Measurements from ENCODE around the gene SPANXN2.
"Not testable (repeated sequence)": the region's sequence is repeated elsewhere in the genome, so short reads cannot be mapped to it uniquely, and the experiment has no call there.

DNA sequence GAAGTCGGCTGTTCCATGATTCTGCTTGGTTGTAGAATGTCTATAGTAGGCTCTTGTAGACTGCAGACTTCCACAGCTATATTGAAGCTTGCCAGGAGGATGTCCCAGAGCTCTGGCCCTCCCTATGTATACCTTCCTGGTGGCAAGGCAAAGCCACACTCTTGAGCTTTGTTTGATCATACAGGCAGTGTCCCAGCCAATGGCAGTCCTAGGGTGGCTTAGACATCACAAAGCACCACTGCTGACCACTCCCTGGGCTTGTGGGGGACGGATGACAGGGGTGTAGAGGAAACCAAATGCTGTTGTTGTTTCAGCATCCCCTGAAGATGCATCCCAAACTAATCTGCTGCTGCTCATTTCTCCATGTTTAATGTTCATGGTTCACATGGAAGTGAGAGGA lies at the start of gene SPANXN2:
- TF ChIP-seq POLR2A (IDR thresholded peaks at IDR 0.05), result not testable (repeated sequence)
- TF ChIP-seq, protein P1, sequence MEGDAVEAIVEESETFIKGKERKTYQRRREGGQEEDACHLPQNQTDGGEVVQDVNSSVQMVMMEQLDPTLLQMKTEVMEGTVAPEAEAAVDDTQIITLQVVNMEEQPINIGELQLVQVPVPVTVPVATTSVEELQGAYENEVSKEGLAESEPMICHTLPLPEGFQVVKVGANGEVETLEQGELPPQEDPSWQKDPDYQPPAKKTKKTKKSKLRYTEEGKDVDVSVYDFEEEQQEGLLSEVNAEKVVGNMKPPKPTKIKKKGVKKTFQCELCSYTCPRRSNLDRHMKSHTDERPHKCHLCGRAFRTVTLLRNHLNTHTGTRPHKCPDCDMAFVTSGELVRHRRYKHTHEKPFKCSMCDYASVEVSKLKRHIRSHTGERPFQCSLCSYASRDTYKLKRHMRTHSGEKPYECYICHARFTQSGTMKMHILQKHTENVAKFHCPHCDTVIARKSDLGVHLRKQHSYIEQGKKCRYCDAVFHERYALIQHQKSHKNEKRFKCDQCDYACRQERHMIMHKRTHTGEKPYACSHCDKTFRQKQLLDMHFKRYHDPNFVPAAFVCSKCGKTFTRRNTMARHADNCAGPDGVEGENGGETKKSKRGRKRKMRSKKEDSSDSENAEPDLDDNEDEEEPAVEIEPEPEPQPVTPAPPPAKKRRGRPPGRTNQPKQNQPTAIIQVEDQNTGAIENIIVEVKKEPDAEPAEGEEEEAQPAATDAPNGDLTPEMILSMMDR (IDR thresholded peaks at IDR 0.05), result not testable (repeated sequence)

Data from body of pancreas (tissue), 4 donors.